ENCODE measurements around the gene SLC8B1. TPM values are rescaled to one million over a fixed set of nuclear protein-coding genes. Genes with fewer than 3 reads are reported as not detected.

The SLC8B1 gene
- total RNA-seq, 2 experiments from 2014 or later: 13.5 to 15.1 TPM

DNA sequence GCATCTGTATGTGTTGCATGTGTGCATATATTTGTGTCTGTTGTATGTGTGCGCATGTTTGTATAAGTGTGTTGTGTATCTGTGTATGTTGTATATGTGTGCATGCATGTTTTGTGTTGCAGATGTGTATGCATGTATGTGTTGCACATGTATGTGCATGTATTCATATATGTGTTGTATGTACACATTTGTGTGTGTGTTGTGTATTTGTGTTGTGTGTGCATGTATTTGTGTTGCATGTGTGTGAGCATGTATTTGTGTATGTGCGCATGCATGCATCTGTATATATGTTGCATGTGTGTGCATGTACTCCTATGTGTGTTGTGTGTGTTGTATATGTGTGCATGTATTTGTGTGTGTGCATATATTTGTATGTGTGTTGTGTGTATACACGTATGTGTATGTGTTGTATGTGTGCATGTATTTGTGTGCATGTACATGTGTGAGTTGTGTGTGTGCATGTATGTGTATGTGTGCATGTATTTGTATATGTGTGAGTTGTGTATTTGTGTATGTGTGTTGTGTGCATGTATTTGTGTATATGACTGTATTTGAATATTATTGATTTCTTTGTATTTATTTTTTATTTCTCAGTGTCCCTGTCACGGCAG is 16.8 kb downstream of the SLC8B1 start:
- Mint-ChIP-seq H3K4me1 (no peaks in the 10 kb centered on the region), H3K9me3 (peaks cover 3% of the 10 kb centered on the region), H3K27ac (no peak overlapping the region), H3K36me3 (peaks cover 40% of the 10 kb centered on the region), H3K27me3 (no peaks in the 10 kb centered on the region), H3K4me3 (no peak overlapping the region)
- DNase-seq: no peak

DNA sequence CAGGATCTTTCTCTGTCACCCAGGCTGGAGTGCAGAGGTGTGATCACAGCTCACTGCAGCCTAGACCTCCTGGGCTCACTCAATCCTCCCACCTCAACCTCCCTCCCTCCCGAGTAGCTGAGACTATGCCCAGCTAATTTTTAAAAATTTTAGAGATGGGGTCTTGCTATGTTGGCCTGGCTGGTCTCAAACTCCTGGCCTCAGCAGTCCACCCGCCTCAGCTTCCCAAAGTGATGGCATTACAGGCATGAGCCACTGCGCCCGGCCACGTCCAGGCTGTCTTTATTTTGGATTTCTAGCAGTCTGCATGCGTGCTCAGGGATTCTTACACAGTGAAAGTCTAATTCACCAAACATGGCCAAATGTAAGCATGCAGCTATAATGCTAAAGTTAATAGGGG is 17.8 kb downstream of the SLC8B1 start:
- Mint-ChIP-seq H3K4me3 (no peak overlapping the region), H3K4me1 (no peaks in the 10 kb centered on the region), H3K9me3 (peaks cover 3% of the 10 kb centered on the region), H3K36me3 (peaks cover 31% of the 10 kb centered on the region), H3K27ac (no peak overlapping the region), H3K27me3 (no peaks in the 10 kb centered on the region)
- no peak for DNase-seq

DNA sequence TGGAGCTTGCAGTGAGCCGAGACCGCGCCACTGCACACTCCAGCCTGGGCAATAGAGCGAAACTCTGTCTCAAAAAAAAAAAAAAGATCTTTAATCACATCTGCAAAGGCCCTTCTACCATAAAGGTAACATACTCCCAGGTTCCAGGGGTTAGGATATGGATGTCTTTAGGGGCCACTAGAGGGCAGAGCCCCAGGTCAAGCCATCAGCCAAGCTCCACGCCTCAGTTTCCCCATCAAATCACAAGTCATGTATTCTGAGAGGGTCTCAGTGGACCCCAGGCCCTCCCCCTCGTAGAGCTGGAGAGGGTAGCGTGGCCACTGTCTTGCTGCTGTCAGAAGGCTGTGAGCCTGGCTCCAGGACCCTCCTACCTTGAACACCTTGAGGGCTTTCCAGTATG is 18.8 kb downstream of the SLC8B1 start:
- H3K4me3 Mint-ChIP-seq: no peak overlapping the region
- H3K27me3 Mint-ChIP-seq: no peaks in the 10 kb centered on the region
- H3K27ac Mint-ChIP-seq: no peak overlapping the region
- no peak for DNase-seq
- no peaks in the 10 kb centered on the region for H3K4me1 Mint-ChIP-seq
- H3K9me3 Mint-ChIP-seq: no peaks in the 10 kb centered on the region
- H3K36me3 Mint-ChIP-seq: peaks cover 32% of the 10 kb centered on the region

DNA sequence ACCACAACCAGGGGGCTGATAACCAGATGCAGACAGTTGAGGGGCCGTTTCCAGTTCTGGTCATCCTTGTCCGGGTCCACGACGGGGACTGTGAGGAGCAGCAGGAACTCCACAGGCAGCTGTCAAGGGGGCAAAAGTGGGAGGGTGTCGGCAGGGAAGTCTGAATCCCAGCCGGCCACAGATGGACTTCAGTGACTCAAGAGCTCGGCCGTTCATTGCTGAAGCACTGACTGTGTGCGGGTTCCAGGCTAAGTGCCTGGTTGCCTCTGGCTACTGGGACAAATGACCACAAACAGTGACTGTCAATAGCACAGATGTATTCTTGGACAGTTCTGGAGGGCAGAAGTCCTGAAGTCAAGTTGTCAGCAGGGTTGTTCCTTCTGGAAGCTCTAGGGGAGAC is 19.6 kb downstream of the SLC8B1 start:
- Mint-ChIP-seq H3K36me3 (peaks cover 32% of the 10 kb centered on the region), H3K27ac (peak overlapping the region; percentile 51), H3K9me3 (no peaks in the 10 kb centered on the region), H3K27me3 (no peaks in the 10 kb centered on the region), H3K4me1 (no peaks in the 10 kb centered on the region), H3K4me3 (no peak overlapping the region)
- DNase-seq: no peak

DNA sequence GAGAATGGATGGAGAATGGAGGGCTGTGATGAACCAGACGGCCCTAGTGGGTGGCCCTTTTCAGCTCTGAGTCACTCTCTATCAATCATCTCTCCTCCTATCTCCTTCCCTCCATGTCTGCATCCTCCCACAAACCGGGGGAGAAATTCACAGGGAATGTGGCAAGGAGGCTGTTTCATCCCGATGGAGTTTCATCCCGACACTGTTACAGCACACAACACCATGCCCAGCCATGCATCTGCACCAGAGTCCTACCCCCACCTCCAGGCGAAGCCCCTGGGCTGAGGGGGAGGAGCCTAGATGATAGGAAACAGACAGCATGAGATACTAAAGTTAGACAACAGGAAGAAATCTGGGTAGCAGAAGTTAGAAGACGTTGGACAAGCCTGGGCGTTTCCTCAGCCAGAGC is 20.8 kb downstream of the SLC8B1 start:
- no peaks in the 10 kb centered on the region for H3K4me1 Mint-ChIP-seq
- DNase-seq: no peak
- peaks cover 29% of the 10 kb centered on the region for H3K36me3 Mint-ChIP-seq
- H3K9me3 Mint-ChIP-seq: no peaks in the 10 kb centered on the region
- no peak overlapping the region for H3K4me3 Mint-ChIP-seq
- no peaks in the 10 kb centered on the region for H3K27me3 Mint-ChIP-seq
- no peak overlapping the region for H3K27ac Mint-ChIP-seq

DNA sequence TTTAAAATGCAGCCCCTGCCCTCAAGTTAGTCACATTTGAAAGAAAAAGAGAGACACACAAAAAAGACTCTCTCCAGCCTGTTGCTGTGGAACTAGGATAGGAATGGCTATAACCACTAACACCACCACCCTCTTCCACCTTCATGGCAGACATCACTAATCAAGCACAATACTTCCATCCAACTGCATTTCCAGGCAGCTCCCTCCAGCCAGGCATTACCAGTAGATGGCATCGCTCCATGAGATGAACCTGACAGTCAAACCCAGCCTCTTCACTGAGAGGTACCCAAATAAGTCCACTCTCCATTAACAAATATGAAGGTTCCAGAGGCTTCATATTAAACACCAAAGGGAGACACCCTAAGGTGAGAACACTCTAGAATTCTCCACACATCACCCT is 24.4 kb downstream of the SLC8B1 start:
- DNase-seq: no peak
- no peaks in the 10 kb centered on the region for H3K27me3 Mint-ChIP-seq
- no peak overlapping the region for H3K27ac Mint-ChIP-seq
- no peaks in the 10 kb centered on the region for H3K9me3 Mint-ChIP-seq
- H3K4me3 Mint-ChIP-seq: no peak overlapping the region
- peaks cover 17% of the 10 kb centered on the region for H3K36me3 Mint-ChIP-seq
- H3K4me1 Mint-ChIP-seq: no peaks in the 10 kb centered on the region

DNA sequence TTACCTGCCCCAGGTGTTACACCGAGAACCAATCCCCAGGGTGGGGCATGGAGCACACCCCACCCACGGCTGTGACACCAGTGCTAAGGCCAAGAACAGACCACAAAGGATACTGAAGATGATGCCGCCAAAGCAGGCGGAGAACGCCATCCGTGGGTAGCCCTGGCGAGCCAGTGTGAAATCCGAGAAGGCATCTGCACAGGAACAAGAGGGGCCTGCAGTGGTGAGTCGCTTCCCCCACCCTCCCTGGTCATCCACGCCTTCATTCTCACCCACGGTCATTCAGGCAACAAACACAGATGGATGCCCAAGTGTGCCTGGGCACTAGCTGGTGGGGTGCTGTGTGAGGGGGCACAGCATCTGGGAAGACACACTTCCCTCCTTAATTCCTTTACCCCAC is 28.5 kb downstream of the SLC8B1 start:
- H3K27me3 Mint-ChIP-seq: no peaks in the 10 kb centered on the region
- no peak overlapping the region for H3K4me3 Mint-ChIP-seq
- peaks cover 26% of the 10 kb centered on the region for H3K36me3 Mint-ChIP-seq
- H3K27ac Mint-ChIP-seq: no peak overlapping the region
- peaks cover 10% of the 10 kb centered on the region for H3K4me1 Mint-ChIP-seq
- DNase-seq: no peak
- H3K9me3 Mint-ChIP-seq: no peaks in the 10 kb centered on the region

DNA sequence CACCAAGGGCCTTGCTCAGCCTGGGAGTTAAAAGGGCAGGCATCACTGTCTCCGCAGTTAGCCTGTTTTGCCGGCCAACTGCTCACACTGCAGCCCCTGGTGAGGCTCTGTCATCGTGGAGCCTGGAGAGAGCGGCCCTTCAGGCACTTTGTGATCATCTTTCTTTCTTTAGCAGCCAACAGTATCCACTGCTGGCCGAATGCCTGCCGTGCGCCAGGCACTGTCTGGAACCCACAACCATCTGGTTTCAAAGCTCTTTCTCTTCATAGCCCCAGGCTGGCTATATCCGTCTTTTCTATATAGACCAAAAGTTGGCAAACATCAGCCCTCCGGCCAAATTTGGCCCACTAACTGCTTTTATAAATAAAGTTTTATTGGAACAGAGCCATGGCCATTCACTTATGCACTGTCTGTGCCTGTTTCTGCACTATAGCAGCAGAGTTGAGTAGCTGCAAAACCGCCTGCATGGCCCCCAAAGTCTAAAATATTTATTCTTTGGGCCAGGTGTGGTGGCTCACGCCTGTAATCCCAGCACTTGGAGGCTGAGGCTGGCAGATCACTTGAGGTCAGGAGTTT is 29.5 kb downstream of the SLC8B1 start:
- DNase-seq: no peak
- no peak overlapping the region for H3K27ac Mint-ChIP-seq
- peaks cover 19% of the 10 kb centered on the region for H3K36me3 Mint-ChIP-seq
- peaks cover 10% of the 10 kb centered on the region for H3K4me1 Mint-ChIP-seq
- no peaks in the 10 kb centered on the region for H3K9me3 Mint-ChIP-seq
- H3K27me3 Mint-ChIP-seq: no peaks in the 10 kb centered on the region
- no peak overlapping the region for H3K4me3 Mint-ChIP-seq

DNA sequence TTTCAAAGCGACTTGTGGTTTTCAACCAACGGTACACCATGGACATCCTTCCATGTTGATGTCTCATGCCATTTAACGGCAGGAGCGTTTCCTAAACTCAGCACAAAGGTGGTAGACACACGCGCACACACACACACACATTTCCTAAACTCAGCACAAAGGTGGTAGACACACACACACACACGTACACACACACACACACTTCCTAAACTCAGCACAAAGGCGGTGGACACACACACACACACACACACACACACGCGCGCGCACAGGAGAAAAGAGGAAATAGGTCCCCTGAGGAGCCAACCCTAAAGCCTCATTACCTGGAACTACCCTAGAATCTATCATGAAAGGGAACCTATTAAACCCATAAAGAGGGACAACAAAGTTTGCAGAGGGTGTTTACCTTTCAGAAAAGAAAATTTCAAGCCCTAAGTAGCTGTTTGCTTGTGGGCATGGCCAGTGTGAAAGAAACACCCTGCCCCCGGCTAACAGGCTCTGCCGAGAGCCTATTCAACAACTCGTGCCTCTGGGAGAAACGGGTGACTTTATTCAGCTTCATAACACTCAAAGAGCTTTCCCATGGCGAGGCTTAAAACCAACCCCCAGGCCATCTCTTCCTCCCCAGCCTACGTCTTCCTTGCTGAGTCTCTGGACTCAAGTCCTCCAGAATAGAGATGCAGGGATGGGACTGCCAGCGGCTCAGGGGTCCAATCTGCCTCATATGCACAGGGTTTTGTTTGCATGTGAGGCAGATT is 31.8 kb downstream of the SLC8B1 start:
- Mint-ChIP-seq H3K4me3 (no peak overlapping the region), H3K27ac (peak overlapping the region; percentile 2)
- DNase-seq: no peak

DNA sequence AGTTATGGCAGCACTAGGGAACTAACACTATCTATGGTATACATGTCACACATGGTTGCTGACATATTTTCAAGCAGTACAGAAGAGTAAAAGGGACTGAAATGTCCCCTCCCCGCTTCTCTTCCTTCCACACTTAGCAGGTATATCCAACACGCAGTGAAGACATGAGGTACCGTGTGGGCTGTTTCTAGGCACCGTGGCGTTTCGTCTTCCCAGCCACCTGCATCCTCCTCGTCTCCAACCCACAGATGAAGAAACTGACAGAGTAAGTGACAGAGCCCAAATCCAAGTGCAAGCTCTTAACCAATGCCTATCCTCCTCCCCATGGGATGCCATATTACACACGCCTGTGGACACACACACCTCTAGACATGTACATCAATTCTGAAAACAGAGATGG is 32.4 kb downstream of the SLC8B1 start:
- peak overlapping the region; percentile 2 for H3K27ac Mint-ChIP-seq
- peaks cover 10% of the 10 kb centered on the region for H3K4me1 Mint-ChIP-seq
- H3K4me3 Mint-ChIP-seq: no peak overlapping the region

More for the DNA sequence above, 31.8 kb downstream of the SLC8B1 start:
- H3K27me3 Mint-ChIP-seq: no peaks in the 10 kb centered on the region
- no peaks in the 10 kb centered on the region for H3K9me3 Mint-ChIP-seq
- H3K36me3 Mint-ChIP-seq: peaks cover 17% of the 10 kb centered on the region
- H3K4me1 Mint-ChIP-seq: peaks cover 10% of the 10 kb centered on the region

DNA sequence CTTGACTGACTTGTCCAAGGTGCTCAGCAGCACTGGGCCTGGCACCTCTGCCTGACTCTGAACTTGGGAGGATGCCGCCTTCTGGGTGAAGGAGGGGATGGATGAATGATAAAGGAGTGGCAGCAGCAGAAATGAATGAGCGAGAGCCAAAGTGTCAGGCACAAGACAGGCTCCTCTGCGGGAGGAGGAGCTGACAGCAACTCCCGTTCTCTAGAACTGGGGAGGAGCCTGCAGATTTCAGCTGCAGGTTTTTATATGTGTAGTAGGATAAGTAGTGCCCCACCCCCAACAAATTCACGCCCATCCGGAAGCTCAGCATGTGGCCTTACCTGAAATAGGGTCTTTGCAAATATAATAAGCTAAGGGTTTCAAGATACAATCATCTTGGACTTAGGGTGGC is 33.1 kb downstream of the SLC8B1 start:
- Mint-ChIP-seq H3K9me3 (no peaks in the 10 kb centered on the region), H3K27me3 (no peaks in the 10 kb centered on the region), H3K36me3 (peaks cover 17% of the 10 kb centered on the region), H3K4me1 (peaks cover 10% of the 10 kb centered on the region), H3K4me3 (no peak overlapping the region), H3K27ac (no peak overlapping the region)
- DNase-seq: no peak

More for the DNA sequence above, 32.4 kb downstream of the SLC8B1 start:
- DNase-seq: no peak
- peaks cover 17% of the 10 kb centered on the region for H3K36me3 Mint-ChIP-seq
- no peaks in the 10 kb centered on the region for H3K27me3 Mint-ChIP-seq
- H3K9me3 Mint-ChIP-seq: no peaks in the 10 kb centered on the region

DNA sequence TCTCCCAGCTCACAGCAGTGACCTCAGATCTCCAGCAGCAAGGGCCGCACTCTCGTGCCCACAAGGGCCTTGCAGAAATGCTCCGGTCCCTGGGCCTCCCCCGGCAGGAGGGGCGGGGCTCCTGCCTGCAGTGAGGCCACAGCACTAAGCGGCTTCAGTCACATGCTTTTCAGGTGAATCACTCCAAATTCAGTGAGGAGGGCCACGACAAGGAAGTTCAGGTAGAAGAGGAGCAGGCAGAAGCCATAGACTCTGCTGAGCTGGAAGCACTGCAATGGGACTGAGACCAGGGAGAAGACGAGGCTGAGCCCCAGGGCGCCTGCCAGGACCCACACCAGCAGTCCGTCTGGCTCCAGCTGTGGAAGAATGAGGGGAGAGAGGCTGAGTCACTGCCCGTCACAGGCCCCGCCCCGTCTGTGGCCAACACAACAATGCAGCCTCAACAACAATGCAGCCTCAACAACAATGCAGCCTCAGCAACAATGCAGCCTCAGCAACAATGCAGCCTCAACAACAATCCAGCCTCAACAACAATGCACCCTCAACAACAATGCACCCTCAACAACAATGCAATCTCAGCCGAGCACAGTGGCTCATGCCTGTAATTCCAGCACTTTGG is 35.2 kb downstream of the SLC8B1 start:
- no peaks in the 10 kb centered on the region for H3K9me3 Mint-ChIP-seq
- peaks cover 10% of the 10 kb centered on the region for H3K4me1 Mint-ChIP-seq
- H3K36me3 Mint-ChIP-seq: peaks cover 19% of the 10 kb centered on the region
- peak overlapping the region; percentile 5 for H3K27ac Mint-ChIP-seq
- H3K4me3 Mint-ChIP-seq: no peak overlapping the region
- no peaks in the 10 kb centered on the region for H3K27me3 Mint-ChIP-seq
- DNase-seq: no peak

DNA sequence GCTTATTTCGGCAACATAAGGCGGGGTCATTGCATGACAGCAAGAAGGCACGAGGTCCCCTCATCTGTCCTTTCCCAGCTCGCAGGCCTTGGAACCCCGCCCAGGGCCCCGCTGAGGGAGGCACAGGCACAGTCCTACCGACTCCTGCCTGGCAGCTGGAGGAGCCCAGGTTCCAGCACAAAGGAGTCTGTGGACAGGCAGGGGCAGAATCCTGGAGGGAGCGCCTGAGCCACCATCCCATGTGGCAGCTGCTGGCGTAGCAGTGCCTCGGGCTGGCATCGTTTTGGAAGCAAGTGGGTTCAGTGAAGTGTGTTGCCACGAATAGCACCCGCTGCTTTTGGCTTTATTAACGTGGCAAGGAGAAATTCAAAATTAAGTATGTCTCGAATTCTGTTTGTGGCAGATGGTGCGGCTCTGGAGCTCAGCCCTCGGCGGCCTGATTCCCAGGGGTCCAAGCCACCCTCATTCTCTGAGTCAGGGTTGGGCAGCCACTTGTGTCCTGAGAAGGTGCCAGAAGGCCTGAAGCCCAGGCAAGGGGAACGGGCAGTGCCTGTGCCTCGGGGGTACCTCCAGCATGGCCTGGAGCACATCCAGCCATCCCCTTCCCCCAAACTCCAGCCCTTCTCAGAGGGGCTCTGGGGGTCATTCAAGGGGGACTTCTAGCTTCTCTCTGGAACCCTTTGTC is 35.9 kb downstream of the SLC8B1 start:
- Mint-ChIP-seq H3K36me3 (peaks cover 19% of the 10 kb centered on the region), H3K4me1 (peaks cover 10% of the 10 kb centered on the region), H3K4me3 (no peak overlapping the region), H3K27ac (no peak overlapping the region), H3K9me3 (no peaks in the 10 kb centered on the region), H3K27me3 (no peaks in the 10 kb centered on the region)
- no peak for DNase-seq

DNA sequence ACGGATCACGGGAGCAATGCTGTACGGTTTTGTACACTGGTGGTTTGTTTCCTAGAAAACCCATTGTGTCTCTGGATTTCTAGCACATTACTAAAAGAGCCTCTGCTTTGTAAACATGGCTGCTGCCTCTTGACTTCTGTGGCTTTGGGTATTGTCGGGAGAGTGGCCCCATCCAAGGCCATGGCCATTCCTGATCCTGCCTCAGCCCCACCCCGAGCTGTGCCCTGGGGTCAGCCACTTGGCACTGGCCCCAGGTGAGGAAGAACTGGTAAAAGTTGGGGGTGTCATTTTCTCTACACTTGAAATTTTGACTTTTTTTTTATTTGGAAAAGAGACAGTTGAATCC is 36.5 kb downstream of the SLC8B1 start:
- no peak for DNase-seq
- Mint-ChIP-seq H3K4me1 (peaks cover 7% of the 10 kb centered on the region), H3K27ac (no peak overlapping the region), H3K27me3 (no peaks in the 10 kb centered on the region), H3K36me3 (peaks cover 16% of the 10 kb centered on the region), H3K9me3 (no peaks in the 10 kb centered on the region), H3K4me3 (no peak overlapping the region)

Data from activated naive CD8-positive, alpha-beta T cell treated with anti-CD3 and anti-CD28 coated beads for 36 hours (primary cell).